ENCODE measurements around the gene DAPP1. TPM values are rescaled to one million over a fixed set of nuclear protein-coding genes. Genes with fewer than 3 reads are reported as not detected.

Gene DAPP1
- total and polyA plus RNA-seq, 10 donors = 20.0 to 49.4 (median 37.2) TPM

- intact Hi-C loops (cut with DNase I; ENCODE audit: low total_unique reads) = no loop called here
- peaks cover 0 to 39% (median 8%) of the 10 kb centered on the region in 6 donors for H3K36me3 ChIP-seq
Observed at GRCh38 chr4:99845708-99846469, 29.3 kb downstream of the DAPP1 start.

GRCh38 chr4:99846891-99847290, 30.3 kb downstream of the DAPP1 start:
- H3K27me3 ChIP-seq (replicated peaks in 1 of 7) = no peaks in the 10 kb centered on the region
- no peak for DNase-seq
- intact Hi-C loops (cut with DNase I; ENCODE audit: low total_unique reads) = no loop called here
- peak overlapping the region in 7 of 8 donors; percentile 1 to 62 (median 29) for H3K27ac ChIP-seq
- WGBS, 5 donors = 30 to 54% (median 42%) methylated on average over 1 of the region's 1 CpG
- H3K4me3 ChIP-seq = no peak overlapping the region
- peaks cover 0 to 29% (median 5%) of the 10 kb centered on the region in 6 donors for H3K36me3 ChIP-seq
- TF ChIP-seq CTCF (IDR thresholded peaks at IDR 0.05 in 8 of 11, conservative IDR thresholded peaks at IDR 0.05 in 3 of 11) = no peak
- TF ChIP-seq POLR2A (IDR thresholded peaks at IDR 0.05) = no peak
- TF ChIP-seq POLR2AphosphoS5 (IDR thresholded peaks at IDR 0.05) = no peak
- H3K4me1 ChIP-seq = peaks cover 3 to 69% (median 36%) of the 10 kb centered on the region in 6 donors
- no peaks in the 10 kb centered on the region for H3K9me3 ChIP-seq

More at GRCh38 chr4:99845708-99846469, 29.3 kb downstream of the DAPP1 start:
- 45 to 60% (median 49%) methylated on average over 2 of the region's 2 CpGs for WGBS, 5 donors
- Histone ChIP-seq H3K9me3 (no peaks in the 10 kb centered on the region), H3K27ac (peak overlapping the region in 7 of 8 donors; percentile 1 to 62 (median 43)), H3K27me3 (replicated peaks in 1 of 7) (no peaks in the 10 kb centered on the region), H3K4me1 (peaks cover 0 to 59% (median 33%) of the 10 kb centered on the region in 6 donors), H3K4me3 (no peak overlapping the region)
- TF ChIP-seq POLR2AphosphoS5 (IDR thresholded peaks at IDR 0.05) (no peak), CTCF (IDR thresholded peaks at IDR 0.05 in 8 of 11, conservative IDR thresholded peaks at IDR 0.05 in 3 of 11) (no peak), POLR2A (IDR thresholded peaks at IDR 0.05) (no peak)
- no peak for DNase-seq

- DNase-seq = no peak
- peaks cover 0 to 25% (median 3%) of the 10 kb centered on the region in 6 donors for H3K36me3 ChIP-seq
- WGBS, 5 donors = 69 to 76% (median 70%) methylated on average over 10 of the region's 10 CpGs
- H3K4me3 ChIP-seq = no peak overlapping the region
- H3K27ac ChIP-seq = peak overlapping the region in 6 of 8 donors; percentile 1 to 62 (median 36)
- no peaks in the 10 kb centered on the region for H3K9me3 ChIP-seq
- TF ChIP-seq CTCF (IDR thresholded peaks at IDR 0.05 in 8 of 11, conservative IDR thresholded peaks at IDR 0.05 in 3 of 11) = no peak
- TF ChIP-seq POLR2A (IDR thresholded peaks at IDR 0.05) = no peak
- TF ChIP-seq POLR2AphosphoS5 (IDR thresholded peaks at IDR 0.05) = peak in 1 of 3 donors; percentile 56
- intact Hi-C loops (cut with DNase I; ENCODE audit: low total_unique reads) = no loop called here
- H3K27me3 ChIP-seq (replicated peaks in 1 of 7) = no peaks in the 10 kb centered on the region
- peaks cover 3 to 75% (median 37%) of the 10 kb centered on the region in 6 donors for H3K4me1 ChIP-seq
Observed at GRCh38 chr4:99847362-99847976, 30.8 kb downstream of the DAPP1 start.

- peaks cover 0 to 24% (median 0%) of the 10 kb centered on the region in 6 donors for H3K36me3 ChIP-seq
- no peak overlapping the region for H3K4me3 ChIP-seq
- H3K27me3 ChIP-seq (replicated peaks in 1 of 7) = no peaks in the 10 kb centered on the region
- H3K27ac ChIP-seq = peak overlapping the region in 1 of 8 donors; percentile 62
- TF ChIP-seq CTCF (IDR thresholded peaks at IDR 0.05 in 8 of 11, conservative IDR thresholded peaks at IDR 0.05 in 3 of 11) = no peak
- TF ChIP-seq POLR2AphosphoS5 (IDR thresholded peaks at IDR 0.05) = no peak
- no peak for TF ChIP-seq POLR2A (IDR thresholded peaks at IDR 0.05)
- no peak for DNase-seq
- H3K9me3 ChIP-seq = no peaks in the 10 kb centered on the region
- peaks cover 3 to 76% (median 37%) of the 10 kb centered on the region in 6 donors for H3K4me1 ChIP-seq
- 79 to 90% (median 85%) methylated on average over 4 of the region's 4 CpGs for WGBS, 5 donors
- intact Hi-C loops (cut with DNase I; ENCODE audit: low total_unique reads) = no loop called here
Observed at GRCh38 chr4:99848591-99849001, 32.0 kb downstream of the DAPP1 start.
